ENCODE results near the gene GRAP. TPM values are rescaled to one million over a fixed set of nuclear protein-coding genes. Genes with fewer than 3 reads are reported as not detected.
A peak's percentile ranks its signal among the peaks of the same experiment; 100 is the strongest.
"Not testable (repeated sequence)": the region's sequence is repeated elsewhere in the genome, so short reads cannot be mapped to it uniquely, and the experiment has no call there.

GRAP gene
- total RNA-seq, 1 donor from 2014 or later = 2.2 TPM

GRCh38 chr17:19021622-19022083, 25.1 kb downstream of the GRAP start:
- DNase-seq (peak; percentile 46), ATAC-seq (no peak)
- intact Hi-C loops (cut with micrococcal nuclease) = no loop called here

DNA sequence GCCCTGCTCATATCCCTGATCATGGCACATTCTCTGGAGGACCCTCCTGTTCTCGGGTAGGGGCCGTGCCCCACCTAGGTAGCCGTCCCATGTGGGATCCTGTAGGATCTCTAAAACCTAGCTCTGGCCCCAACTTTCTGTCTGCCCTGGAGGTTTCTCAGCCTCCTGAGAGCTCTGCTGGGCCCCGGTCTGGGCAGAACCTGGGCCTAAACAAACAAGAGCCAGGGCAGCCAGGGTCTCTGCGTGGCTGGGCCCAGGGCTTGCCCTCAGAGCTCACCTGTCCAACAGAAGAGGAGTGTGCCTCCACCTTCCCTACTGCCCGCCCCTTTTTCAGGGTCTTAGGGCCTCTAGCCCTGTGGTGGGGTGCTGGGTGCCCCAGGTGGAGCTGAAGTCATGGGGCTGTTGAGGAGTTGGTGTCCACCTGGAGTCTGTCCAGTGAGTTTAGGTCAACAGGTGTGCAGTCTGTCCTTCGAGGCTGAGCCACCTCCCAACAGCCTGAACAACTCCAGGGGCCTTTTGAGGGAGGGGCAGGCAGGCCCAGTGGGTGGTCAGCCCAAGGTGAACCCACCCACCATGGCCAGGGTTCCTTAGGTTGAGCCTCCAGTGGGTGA, 25.6 kb downstream of the GRAP start:
- DNase-seq; intact Hi-C loops (cut with micrococcal nuclease); ATAC-seq: not testable (repeated sequence)

- intact Hi-C loops (cut with micrococcal nuclease) = no loop called here
- no peak for ATAC-seq
Measured at GRCh38 chr17:19020016-19020415, 26.7 kb downstream of the GRAP start.

GRCh38 chr17:19019041-19019941, 27.5 kb downstream of the GRAP start:
- DNase-seq (peak; percentile 34), ATAC-seq (no peak)
- intact Hi-C loops (cut with micrococcal nuclease) = no loop called here

More at GRCh38 chr17:19020016-19020415, 26.7 kb downstream of the GRAP start:
- peak; percentile 9 for DNase-seq

GRCh38 chr17:19018600-19018950, 28.2 kb downstream of the GRAP start:
- intact Hi-C loops (cut with micrococcal nuclease) = no loop called here
- no peak for ATAC-seq
- peak; percentile 7 for DNase-seq

DNA sequence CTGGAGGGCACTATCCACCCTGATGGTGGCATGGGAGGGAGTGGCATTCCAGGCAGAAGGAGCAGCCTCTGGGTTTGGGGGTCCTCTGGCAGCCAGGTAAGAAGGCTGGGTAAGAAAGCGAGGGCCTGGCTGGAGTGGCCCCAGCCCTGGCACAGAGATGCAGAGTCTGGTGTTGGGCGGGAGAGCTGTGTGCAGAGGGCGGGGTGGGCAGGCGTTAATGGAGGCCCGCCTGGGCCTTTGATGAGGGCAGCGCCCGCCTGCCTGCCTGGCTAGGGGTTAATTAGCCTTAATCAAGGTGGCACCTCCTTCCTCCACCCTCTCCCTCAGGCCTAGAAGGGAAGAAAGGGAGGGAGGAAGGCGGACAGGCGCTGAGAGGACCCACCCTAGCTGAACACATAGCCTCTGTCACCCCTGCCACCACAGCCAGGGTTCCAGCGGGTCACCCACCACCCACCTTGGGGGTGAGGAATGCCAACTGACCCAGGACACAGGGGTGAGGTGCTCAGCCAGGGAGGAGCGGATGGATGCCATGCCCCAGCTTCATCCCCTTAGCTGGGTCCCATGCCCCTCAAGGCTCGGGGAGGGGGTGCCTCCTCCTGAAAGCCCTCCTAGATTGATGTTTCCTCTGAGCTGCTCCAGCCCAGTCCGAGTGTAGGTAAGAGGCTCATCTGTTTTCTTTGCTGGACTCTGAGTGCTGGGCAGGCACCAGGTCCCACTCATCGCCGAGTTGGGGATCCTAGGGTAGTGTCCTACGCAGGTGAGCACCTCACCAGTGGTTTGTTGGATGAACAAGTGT, 28.8 kb downstream of the GRAP start:
- peak; percentile 13 for DNase-seq
- intact Hi-C loops (cut with micrococcal nuclease) = no loop called here
- ATAC-seq = no peak

DNA sequence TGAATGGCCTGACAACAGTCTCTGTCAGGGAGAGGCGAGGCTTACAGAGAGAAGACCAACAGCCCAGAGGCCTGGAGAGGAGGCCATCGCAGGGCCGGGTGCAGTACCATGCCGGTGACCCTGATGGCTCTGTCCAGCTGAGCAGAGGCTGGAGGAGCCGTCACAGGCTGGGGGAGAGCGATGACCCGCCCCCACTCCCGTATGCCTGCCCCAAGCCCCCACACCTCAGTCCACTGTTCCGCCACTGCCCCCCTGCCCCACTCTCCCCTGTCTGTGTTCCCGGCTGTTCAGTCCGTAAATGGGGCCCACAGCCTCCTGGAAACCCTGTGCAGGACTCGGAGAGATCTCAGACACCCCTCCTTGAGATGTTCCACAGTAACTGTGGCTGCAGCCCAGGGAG, 29.4 kb downstream of the GRAP start:
- no peak for ATAC-seq
- peak; percentile 10 for DNase-seq
- intact Hi-C loops (cut with micrococcal nuclease) = no loop called here

GRCh38 chr17:19016881-19017280, 29.9 kb downstream of the GRAP start:
- peak; percentile 25 for DNase-seq
- no peak for ATAC-seq
- intact Hi-C loops (cut with micrococcal nuclease) = no loop called here

- DNase-seq (no peak), ATAC-seq (no peak)
- intact Hi-C loops (cut with micrococcal nuclease) = no loop called here
Measured at GRCh38 chr17:19016297-19016696, 30.5 kb downstream of the GRAP start.

GRCh38 chr17:19015428-19015827, 31.3 kb downstream of the GRAP start:
- intact Hi-C loops (cut with micrococcal nuclease) = no loop called here
- no peak for ATAC-seq
- DNase-seq = peak; percentile 12

- DNase-seq = peak; percentile 11
- intact Hi-C loops (cut with micrococcal nuclease) = no loop called here
- no peak for ATAC-seq
Measured at GRCh38 chr17:19014628-19015215, 32.0 kb downstream of the GRAP start.

DNA sequence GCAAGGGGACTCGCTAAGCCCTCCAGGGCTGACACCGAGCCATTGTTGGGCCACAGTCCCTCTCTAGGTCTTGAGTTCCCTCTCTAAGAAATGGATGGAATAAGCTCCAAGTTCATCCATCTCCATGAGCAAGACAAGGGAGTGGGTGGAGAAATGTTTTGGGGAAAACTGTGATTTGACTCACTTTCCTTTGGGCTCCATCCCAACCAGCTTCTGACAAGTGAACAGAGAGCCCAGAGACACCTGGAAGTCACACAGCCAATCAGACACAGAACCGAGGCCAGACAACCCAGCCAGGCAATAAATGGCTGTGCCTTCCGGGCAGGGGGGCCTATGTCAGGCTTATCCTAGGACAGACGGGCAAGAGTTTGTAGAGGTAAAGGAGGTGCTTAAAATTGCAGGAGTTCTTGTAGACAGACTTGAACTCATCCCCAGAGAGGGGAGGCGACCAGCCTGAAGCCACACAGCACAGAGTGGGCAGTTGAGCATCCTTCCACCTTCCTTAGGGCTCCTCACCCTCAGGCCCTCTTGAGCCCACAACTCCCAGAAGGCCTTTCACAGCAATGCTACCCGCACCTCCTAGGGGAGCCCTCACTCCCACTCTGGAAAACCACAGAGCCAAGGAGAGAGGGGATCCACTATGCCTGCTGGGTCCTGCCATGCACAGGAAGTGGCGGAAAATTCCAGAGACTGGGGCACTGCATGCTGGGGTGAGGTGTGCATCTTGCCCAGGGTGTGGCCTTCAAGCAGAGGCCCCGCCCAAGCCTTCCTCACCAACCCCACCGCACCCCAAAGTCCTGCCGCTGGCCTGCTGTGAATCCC, 32.7 kb downstream of the GRAP start:
- intact Hi-C loops (cut with micrococcal nuclease) = no loop called here
- ATAC-seq = no peak
- peak; percentile 15 for DNase-seq

DNA sequence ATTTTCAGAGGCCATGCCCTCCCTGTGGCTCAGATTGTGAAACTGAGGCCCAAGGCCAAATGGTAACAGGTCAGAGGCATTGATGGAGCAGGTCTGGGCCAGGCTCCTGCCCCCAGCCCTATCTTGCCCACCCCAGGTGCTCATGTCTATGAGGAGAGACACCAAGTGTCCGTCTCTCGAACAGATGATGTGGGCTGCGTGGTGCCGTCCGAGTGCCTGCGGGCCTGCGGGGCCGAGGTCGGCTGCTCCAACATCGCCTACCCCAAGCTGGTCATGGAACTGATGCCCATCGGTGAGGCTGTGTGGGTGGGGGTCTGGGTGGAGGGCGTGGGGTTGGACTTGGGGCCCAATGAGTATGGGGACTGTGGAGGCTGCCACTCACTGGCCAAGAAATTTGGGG, 33.5 kb downstream of the GRAP start:
- peak; percentile 1 for DNase-seq
- intact Hi-C loops (cut with micrococcal nuclease) = no loop called here
- no peak for ATAC-seq

GRCh38 chr17:19012171-19013080, 34.3 kb downstream of the GRAP start:
- intact Hi-C loops (cut with micrococcal nuclease) = no loop called here
- ATAC-seq (no peak), DNase-seq (peak; percentile 7)

GRCh38 chr17:19011581-19011980, 35.2 kb downstream of the GRAP start:
- DNase-seq = no peak
- no peak for ATAC-seq
- intact Hi-C loops (cut with micrococcal nuclease) = no loop called here

- intact Hi-C loops (cut with micrococcal nuclease) = no loop called here
- ATAC-seq (no peak), DNase-seq (no peak)
Measured at GRCh38 chr17:19010729-19011505, 35.8 kb downstream of the GRAP start.

DNA sequence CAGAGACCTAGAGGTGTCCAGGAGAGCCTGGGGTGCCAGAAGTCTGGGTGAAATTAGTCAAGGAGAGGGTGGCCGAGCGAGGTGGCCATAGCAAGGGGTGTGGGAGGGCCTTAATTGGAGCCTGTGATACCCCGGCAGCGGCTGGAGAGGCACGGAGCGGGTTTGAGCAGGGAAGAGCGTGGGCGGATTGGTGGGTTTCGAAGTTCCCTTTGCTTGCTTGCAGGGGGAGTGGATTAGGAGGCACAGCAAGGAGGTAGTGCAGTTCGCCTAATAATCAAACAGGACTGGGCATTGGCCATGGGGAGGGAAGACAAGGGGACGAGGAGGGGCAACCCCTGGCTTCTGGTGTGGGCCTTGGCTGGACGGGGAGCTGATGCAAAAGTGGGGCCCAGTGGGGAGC, 36.8 kb downstream of the GRAP start:
- intact Hi-C loops (cut with micrococcal nuclease) = no loop called here
- DNase-seq (no peak), ATAC-seq (no peak)

Measured in left ventricle myocardium superior (tissue), 1 donor.